SU-DHL-6 (cell line): ENCODE measurements around the gene ATG13.

Experiments used
- CTCF ChIP-seq: fragments of 200-600 bp; sonication (generic); IDR thresholded peaks from one replicate; pipeline ENCODE4 v1.5.1; 2017; ENCODE audit warnings: antibody characterized with exemption, mild to moderate bottlenecking, low read length, moderate library complexity; ENCODE audit not compliant: insufficient read depth, poor library complexity, severe bottlenecking
- EZH2phosphoT487 ChIP-seq: fragments of 200-600 bp; sonication (generic), shearing (Covaris generic); conservative IDR thresholded peaks from 2 replicates; pipeline ENCODE4 v1.6.1; 2018; ENCODE audit warnings: mild to moderate bottlenecking, antibody characterized with exemption, low read length, moderate library complexity, mixed read lengths

DNA sequence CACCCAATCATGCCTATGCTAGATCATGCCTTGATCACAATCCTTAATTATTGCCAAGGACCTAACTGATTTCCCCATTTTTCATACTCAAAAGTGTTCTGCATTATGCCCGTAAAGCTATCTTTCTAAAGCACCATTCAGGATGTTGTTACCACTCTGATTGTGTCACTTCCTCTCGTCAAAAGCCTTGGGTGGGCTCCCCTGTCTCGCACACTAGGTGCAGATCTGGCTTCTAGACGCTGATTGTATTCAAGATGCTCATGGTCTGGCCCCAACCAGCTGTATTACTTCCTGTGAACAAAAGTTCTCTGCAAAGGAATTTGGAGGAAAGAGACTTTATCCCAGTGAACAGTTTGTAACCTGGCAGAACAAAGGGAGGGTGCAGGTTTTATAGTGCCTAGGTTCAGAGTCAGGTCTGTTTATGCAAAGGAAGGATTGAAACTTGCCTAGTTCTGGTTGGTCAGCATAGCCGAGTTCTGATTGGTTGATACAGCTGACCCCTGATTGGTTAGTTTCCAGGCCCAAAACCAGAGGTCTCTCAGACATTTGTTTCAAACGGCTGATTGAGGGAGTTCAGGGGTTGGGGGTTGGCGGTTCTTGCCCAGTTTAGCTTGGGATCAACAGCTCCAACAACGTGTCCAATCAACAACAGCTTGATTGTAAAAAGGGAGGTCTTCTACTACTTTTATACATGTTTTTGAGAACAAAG lies 25.4 kb downstream of the ATG13 start:
- no peak for TF ChIP-seq CTCF
- TF ChIP-seq EZH2phosphoT487 = no peak
